Measurements from ENCODE around the gene PDE4D.
"Not testable (repeated sequence)": the region's sequence is repeated elsewhere in the genome, so short reads cannot be mapped to it uniquely, and the experiment has no call there.

The PDE4D gene

DNA sequence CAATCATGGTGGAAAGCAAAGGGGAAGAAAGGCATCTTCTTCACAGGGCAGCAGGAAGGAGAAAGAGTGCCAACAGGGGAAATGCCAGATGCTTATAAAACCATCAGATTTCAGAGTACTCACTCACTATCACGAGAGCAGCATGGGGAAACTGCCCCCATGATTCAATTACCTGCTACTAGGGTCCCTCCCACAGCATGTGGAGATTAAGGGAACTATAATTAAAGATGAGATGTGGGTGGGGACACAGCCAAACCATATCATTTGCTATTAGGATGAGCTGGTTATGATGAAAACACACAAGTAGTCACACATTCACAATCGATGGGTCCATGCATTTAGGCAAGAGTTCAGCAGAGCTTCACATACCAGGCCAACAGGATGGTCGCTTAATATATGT, 469.0 kb downstream of the PDE4D start:
- DNase-seq (ENCODE audit: low spot score): peak; percentile 49

DNA sequence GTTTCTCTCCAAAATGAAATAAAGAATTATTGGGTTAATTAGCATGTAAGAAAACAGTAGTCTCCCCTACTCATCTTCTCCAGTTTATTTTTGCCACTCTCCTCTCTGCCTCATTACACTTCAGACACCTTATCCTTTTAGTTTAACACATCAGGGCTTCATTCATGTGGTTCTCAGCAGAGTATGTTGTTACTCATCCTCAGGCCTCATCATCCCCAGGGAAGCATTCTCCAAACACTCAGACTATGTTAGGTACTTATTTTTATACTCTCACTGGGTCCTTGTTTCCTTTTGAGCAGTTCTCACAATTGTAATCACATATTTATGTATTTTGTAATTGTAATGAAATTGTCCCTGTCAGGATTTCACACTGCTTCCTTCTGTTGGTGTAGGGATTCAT, 470.5 kb downstream of the PDE4D start:
- no peak for DNase-seq (ENCODE audit: low spot score)

DNA sequence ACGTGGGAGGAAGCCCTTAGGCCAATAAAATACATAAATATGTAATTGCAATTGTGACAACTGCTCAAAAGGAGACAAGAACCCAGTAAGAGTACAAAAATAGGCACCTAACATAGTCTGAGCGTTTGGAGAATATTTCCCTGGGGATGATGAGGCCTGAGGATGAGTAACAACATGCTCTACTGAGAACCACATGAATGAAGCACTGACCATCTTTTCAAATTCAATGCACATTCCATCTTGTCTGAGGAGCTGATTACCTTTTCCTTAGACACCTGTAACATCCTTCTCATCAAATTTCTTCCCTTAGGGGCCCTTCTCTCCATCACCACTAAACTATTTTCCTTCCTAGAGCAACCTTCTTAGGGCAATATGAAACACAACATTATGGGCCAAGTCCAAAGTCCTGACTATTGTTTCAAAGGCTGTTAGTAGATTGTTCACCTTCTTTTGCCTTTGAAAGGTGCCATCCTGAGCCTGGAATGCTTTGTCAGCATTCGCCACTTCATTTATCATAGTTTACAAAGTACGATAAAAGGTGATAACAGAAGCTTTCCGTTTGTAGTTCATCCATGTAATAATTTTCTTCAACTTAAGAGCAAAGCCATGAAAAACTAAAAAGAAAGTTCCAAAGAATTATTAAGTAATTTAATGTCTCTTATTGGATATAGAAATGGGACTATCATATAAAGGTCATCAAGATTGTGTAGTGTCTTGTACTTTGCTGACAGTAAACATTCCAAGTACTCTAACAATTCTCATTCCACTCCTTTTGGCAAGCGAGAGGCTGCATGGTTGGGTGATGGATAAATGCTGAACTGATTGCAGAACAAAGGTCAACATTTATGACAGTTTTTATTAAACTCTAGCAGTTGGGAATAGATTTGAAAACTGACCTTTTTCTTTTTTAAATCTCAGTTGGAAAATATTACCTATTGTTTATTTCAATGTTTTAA, 471.3 kb downstream of the PDE4D start:
- no peak for DNase-seq (ENCODE audit: low spot score)

DNA sequence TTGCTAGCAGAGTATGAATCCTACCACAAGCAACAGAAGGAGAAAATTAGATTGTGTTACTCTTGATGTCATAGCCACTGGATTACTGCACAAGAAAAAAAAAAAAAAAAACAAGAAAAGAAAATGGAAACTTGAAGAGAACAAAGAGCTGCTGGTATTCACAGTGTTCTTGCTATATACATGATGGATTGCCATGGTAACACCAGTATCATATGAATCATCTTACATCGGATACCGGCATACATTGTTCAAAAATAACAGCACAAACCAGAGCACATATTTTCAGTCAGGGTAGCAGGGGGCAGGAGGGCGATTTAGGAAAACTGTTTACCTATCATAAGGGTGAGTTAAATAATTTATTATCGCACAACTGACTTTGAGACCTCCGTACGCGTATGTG, 472.9 kb downstream of the PDE4D start:
- no peak for DNase-seq (ENCODE audit: low spot score)

DNA sequence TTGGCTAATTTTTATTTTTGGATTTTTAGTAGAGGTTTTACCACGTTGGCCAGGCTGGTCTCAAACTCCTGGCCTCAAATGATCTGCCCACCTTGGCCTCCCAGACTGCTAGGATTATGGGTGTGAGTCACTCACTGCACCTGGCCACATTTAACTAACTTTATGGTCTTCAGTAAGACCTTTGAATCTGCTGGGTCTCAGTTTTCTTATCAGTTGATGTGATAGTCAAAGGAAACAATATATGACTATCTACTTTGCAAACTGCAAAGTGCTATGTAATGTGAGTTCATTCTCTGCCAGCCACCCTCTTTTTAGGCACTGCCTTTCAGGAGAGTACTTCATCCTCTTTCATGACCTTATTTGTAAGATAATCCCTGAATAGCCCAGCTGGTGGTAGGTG, 474.7 kb downstream of the PDE4D start:
- DNase-seq (ENCODE audit: low spot score): no peak

DNA sequence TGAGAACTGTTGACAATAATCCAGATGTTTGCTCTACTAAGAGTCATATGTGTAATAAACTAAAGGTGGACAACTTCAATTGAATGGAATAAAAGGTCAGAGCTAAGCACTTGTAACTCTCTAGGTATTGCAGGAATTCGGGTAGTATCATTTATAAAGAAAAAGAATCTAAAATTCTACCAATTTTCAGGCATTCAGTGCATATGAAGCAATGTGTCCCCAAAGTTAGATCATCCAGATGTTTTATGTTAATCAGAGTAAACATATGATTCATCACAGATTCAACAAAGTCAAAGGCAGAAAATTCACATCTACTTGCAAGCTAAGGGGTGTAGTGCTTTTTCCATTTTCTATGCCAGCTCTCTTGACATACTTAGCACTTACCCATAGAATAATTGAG, 477.1 kb downstream of the PDE4D start:
- no peak for DNase-seq (ENCODE audit: low spot score)

DNA sequence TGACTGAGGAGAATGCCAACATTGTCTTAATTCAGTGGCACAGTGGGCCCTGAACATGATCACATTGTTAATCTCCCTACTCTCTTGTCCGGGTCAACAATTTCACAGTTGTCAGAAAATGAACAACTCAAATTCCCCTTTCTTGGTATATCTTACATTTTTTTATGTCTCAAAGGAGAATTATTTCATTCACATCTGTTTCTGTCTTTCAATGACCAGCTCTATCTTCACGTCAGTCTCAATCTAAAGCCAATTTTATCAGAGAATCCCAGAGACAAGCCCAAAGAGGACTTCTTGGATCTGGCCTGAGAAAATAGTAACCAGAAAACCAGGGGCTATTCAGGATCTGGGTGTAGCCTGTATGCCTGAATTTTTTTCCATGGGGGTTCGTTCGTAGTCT, 477.5 kb downstream of the PDE4D start:
- DNase-seq (ENCODE audit: low spot score): no peak

DNA sequence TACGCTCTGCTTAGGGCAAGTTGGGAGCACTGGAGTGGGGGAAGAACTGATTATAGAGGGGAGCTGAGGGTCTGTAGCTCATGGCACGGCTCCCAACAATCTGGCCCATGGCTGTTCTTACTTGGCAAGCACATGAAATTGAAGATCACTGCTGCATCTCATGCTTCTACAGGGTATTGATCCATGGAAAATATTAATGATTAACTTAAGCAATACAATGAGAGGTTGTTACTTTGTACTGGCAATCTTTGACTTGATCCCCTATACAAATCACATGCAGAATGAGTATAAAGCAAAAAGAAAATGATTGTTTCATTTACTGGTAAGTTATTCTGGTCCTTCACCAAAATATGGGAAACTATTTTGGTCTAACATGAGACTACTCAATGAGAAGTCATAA, 481.1 kb downstream of the PDE4D start:
- DNase-seq (ENCODE audit: low spot score): no peak

DNA sequence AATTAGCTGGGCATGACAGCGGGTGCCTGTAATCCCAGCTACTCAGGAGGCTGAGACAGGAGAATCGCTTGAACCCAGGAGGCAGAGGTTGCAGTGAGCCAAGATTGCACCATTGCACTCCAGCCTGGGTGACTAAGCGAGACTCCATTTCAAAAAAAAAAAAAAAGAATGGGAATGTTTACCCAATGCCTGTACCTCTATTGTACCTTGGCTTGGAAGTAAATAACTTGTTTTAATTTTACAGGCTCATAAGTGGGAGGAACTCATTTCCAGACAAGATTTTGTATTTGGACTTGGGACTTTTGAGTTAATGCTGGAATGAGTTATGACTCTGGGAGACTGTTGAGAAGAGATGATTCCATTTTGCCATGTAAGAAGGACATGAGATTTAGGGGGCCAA, 484.5 kb downstream of the PDE4D start:
- not testable (repeated sequence) for DNase-seq (ENCODE audit: low spot score)

DNA sequence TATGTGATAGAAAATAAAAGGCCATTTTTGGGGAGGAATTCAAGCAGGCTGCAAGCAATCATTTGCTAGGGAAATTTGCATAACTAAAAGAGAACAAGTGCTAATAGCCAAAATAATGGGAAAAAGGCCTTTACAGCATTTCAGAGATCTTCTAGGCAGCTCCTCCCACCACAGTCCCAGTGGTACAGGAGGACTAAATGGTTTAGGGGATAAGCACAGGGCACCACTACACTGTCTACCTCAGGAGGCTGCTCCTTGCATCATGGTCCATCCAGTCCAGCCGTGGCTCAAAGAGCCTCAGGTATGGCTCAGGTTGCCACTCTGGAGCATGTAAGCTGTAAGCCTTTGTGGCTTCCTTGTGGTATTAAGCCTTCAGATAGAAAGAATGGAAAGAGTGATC, 485.6 kb downstream of the PDE4D start:
- no peak for DNase-seq (ENCODE audit: low spot score)

DNA sequence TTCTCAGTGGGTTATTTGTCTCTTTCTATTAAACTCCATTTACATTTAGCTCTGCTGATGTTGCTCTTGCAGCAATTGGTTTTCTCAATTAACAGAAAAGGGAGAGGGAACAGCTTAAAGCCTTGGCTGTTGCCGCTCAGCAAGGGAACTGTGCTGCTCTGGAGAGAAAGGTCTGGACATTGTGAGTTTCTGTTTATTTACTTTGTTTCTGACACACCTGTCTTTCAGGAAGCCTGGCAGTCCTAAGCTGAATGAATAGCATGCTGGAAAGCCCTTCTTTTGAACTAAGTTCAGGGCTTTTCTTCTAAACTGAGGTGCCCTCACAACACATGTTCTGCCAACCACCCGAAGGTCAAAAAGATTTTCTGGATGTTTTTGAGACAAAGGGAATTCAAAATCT, 491.9 kb downstream of the PDE4D start:
- DNase-seq (ENCODE audit: low spot score): no peak

DNA sequence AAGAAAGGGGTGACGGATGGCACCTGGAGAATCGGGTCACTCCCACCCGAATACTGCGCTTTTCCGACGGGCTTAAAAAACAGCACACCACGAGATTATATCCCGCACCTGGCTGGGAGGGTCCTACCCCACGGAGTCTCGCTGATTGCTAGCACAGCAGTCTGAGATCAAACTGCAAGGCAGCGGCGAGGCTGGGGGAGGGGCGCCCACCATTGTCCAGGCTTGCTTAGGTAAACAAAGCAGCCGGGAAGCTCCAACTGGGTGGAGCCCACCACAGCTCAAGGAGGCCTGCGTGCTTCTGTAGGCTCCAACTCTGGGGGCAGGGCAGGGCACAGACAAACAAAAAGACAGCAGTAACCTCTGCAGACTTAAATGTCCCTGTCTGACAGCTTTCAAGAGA, 498.6 kb downstream of the PDE4D start:
- not testable (repeated sequence) for DNase-seq (ENCODE audit: low spot score)

DNA sequence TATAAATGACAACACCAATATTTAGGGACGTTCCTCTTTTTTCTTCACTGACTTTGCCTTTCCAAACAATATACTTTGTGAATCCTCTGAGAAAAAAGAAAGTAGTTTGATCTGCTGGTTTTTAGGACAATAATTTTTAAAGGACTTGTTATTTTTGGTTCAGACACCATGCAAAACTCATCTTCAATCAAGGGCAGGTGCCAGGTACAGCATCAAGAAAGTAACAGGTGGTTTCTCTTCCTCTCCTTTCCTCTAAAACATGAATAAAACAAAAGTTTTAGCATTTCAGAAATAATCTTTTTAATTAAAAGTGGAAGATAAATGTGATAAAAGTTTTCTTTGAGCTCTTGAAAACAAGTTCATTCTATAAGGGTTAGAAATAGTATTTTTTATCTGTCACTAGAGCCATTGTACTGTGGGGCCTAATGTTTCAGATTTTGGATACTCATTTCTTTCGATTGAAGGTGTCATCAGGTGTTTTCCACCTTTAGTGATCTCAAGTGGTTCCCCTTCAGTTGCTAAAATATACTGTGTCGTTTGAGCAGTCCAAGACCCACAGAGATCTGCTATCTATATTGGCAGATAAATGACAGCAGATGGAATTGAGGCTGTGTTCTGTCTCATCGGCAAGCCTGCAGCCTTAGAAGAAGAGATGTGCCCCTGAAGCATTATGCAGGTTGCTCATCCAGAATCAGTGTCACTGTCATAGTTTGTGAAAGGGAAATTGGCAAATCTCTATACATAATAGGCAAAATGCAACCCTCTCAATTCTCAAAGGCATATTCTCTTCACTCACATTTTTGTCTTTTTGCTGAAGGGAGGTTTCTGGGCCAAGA, 499.7 kb downstream of the PDE4D start:
- no peak for DNase-seq (ENCODE audit: low spot score)

DNA sequence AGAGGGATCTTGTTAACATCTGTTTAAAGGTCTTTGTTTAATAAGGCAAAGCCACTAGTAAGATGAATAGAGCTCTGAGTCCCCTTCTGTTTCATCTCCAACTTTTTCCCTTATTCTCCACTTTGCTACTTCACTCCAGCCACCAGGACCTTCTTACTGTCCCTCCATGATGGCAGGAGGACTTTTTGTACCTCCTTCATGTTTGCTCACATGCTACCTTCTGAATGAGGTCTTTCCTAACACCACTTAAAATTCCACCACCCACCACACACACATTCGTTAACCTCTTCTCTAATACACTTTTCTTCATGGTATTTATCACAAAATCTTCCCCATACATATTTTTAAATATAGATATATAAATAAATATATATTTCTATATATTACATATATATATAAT, 501.9 kb downstream of the PDE4D start:
- no peak for DNase-seq (ENCODE audit: low spot score)

DNA sequence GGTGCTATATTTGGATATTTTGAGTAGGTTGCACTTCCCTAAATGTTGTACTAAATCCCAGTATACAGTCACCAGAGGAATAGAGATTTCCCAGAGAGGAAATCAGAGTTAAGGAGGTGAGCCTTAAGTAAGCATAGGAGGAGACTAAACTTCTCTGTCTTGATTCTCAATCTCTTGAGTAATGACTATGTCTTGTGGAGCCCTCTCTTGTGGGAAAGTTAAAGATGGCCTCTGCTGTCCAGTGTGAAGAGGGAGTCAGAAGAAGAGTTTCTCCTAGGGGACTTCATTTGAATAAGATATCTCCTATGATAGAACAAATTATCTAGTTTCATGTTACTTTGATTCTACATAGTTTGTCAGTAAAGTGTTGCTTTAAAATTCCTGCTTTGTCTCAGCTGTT, 502.5 kb downstream of the PDE4D start:
- DNase-seq (ENCODE audit: low spot score): no peak

DNA sequence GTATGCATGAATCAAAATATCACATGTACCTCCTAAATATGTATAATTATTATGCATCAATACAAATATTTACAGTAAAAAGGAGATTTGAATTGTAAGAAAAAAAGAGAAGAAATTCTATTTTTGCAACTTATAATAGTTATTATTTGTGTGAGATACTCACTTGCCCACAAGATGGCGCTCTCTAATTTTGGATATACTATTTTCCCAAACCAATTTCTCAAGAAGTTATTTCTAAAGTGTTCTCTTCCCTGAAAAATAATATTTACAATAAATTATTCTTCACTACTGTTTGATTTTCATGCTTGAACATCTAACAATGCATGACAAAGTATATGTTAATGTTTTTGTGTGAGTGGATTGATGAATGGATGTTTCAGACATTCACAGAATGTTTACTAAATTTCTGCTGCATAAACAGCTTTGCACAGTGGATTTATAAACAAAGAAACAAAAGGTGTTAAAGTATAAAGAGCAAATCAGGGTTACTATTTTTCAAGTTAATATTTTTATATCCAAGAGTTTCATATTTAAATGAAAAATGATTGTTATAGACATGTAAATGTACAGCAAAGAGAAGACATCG, 503.4 kb downstream of the PDE4D start:
- peak; percentile 35 for DNase-seq (ENCODE audit: low spot score)

DNA sequence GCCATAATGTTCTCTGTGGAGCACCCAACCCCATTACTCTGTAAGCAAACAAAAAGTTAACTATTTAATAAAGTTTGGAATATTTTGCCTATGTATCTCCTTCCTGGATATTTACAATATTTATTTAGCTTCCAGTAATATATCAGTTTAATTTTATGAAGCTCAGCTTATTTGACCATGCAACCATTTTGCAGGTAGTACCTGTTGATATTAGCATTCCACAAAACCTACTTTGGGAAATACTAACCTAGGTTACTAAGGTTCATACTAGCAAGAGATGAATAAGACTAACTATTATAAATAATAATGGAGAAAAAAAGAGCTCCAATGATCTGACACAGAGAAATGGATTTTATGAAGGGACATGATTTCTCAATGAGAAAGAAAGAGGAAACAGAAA, 506.4 kb downstream of the PDE4D start:
- DNase-seq (ENCODE audit: low spot score): no peak

DNA sequence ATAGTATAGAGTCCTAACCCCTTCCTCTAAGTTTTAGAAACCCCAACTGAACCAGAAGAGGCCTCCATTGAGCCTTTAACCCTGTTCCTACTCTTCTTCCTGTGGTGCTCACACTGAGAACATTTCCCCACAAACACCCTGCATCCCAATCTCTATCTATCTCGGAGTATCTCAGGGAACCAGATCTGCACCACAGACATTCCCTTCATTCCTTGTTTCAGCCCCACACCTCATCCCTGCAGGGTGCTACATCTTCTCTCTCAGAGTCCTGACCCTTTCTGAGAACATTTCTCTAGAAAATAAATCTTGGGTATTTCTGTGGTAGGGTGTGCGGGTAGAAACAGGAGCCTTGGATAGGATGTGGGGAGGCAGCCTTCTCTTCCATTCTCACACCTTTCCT, 507.8 kb downstream of the PDE4D start:
- DNase-seq (ENCODE audit: low spot score): no peak

DNA sequence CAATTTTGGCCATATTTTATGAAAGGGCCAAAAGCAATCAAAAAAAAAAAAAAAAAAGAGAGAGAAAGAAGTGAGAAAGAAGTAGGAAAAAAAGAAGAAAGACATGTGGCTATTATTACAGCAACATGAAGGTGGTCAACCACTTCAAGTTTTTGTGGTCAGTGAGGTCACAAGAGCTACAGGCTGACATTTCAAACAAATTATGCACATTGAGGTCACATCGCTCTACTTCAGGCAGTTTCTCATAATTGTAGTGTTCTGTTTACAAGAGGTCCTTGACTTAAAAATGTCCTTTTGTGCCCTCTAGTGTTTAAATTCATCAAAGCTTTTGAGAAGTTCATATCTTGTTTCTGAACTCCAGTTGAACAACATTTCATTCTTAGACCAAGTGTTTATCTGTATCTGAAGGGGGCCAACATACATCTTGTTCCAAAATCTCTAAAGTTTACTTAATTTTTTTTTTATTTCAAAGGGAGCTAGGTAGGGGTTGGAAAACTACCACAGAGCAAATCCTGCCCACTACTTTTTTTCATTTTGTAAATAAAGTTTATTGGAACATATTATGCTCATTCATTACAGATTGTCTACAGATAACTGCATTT, 513.1 kb downstream of the PDE4D start:
- peak; percentile 77 for DNase-seq (ENCODE audit: low spot score)

DNA sequence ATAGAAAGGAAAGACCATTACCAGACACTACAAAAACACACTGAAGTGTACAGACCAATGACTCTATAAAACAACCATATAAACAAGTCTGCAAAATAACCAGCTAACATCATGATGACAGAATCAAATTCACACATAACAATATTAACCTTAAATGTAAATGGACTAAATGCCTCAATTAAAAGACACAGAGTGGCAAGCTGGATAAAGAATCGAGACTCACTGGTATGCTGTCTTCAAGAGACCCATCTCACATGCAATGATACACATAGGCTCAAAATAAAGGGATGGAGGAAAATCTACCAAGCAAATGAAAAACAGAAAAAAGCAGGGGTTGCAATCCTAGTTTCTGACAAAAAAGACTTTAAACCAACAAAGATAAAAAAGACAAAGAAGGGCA, 519.5 kb downstream of the PDE4D start:
- not testable (repeated sequence) for DNase-seq (ENCODE audit: low spot score)

DNA sequence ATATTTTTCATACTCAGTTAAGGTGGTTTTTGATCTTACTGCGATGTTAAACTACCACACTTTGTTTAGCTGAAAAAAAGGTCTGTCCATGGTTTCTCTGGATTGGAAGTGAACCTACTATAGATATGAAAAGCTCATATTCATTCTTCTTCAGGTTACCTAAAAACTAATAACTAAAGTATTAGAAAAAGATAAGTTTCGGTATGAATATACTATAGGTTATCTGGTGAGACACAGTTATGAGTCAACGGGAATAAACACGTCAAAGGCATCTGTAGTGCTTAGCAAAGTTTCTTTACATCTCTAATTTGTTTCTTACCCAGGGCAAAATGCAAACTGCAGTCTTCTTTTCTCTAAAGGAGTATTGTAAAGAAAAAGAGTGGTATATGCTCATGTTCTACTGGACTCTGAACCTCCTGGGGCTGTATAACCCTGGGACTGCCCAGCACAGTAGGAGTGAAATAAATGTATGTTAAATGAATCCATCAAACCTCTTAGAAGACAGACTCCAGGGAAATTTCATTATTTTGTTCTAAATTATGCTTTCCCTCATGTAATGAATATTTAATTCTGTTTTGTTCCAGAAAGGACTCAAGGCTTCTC, 521.9 kb downstream of the PDE4D start:
- DNase-seq (ENCODE audit: low spot score): no peak

DNA sequence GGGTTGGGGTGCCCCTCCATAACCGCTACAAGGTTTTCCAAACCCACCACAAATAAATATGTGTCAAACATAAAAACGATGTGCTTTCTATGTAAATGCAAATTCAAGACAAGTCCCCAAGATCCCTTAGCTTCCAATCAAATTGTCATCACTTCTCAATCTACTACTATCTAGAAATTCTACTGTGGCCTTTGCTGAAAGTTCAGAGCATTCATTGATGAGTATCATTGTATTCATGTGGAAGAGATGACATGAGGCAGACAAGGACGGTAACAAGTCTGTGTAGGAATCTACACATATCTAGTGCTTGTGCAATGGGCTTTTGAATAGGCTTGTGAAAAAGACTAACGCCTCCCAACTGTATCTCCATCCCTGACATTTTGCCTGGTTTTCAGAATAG, 524.6 kb downstream of the PDE4D start:
- no peak for DNase-seq (ENCODE audit: low spot score)

Data from SK-N-DZ (cell line).